Ishikawa (cell line): ENCODE data around the gene KRTAP4-2.
A peak's percentile ranks its signal among the peaks of the same experiment; 100 is the strongest.

Experiments used
- CEBPB ChIP-seq: IDR thresholded peaks from 2 replicates; pipeline ENCODE4 v1.6.1; 2012
- CREB1 ChIP-seq: IDR thresholded peaks from 2 replicates; pipeline ENCODE4 v1.6.1; 2012; ENCODE audit warnings: low read depth
- EGR1 ChIP-seq: IDR thresholded peaks from 2 replicates; pipeline ENCODE4 v1.6.1; 2012
- EP300 ChIP-seq: IDR thresholded peaks from 2 replicates; pipeline ENCODE4 v1.6.1; 2012; ENCODE audit warnings: borderline replicate concordance
- FOXM1 ChIP-seq: IDR thresholded peaks from 2 replicates; pipeline ENCODE4 v1.6.1; 2012; ENCODE audit warnings: low read depth, borderline replicate concordance
- MAX ChIP-seq: IDR thresholded peaks from 2 replicates; pipeline ENCODE4 v1.6.1; 2012
- NFIC ChIP-seq: IDR thresholded peaks from 2 replicates; pipeline ENCODE4 v1.6.1; 2012
- RAD21 ChIP-seq: IDR thresholded peaks from 2 replicates; pipeline ENCODE4 v1.6.1; 2012; ENCODE audit warnings: low read depth
- REST ChIP-seq: IDR thresholded peaks from 2 replicates; pipeline ENCODE4 v1.6.1; 2012; ENCODE audit warnings: low read depth, mild to moderate bottlenecking
- TAF1 ChIP-seq: IDR thresholded peaks from 2 replicates; pipeline ENCODE4 v1.6.1; 2012; ENCODE audit warnings: low read depth, mild to moderate bottlenecking
- TCF12 ChIP-seq: IDR thresholded peaks from 2 replicates; pipeline ENCODE4 v1.6.1; 2012; ENCODE audit warnings: low read depth
- TEAD4 ChIP-seq: IDR thresholded peaks from 2 replicates; pipeline ENCODE4 v1.6.1; 2012
- USF1 ChIP-seq: IDR thresholded peaks from 2 replicates; pipeline ENCODE4 v1.6.1; 2012
- YY1 ChIP-seq: IDR thresholded peaks from 2 replicates; pipeline ENCODE4 v1.6.1; 2012; ENCODE audit warnings: low read depth
- ZBTB7A ChIP-seq: IDR thresholded peaks from 2 replicates; pipeline ENCODE4 v1.6.1; 2012; ENCODE audit warnings: low read depth

Gene KRTAP4-2

GRCh38 chr17:41189837-41190318 lies 11.9 kb upstream of the KRTAP4-2 start, which contains the start of gene KRTAP9-1:
TSS of gene KRTAP9-1 (plus strand) at chr17:41189887. CDS start at chr17:41189887, 0 bp downstream.
- TF ChIP-seq TCF12, result peak; percentile 82

- TF ChIP-seq REST (peak; percentile 64), EGR1 (no peak)
These were observed 8.9 kb upstream of the KRTAP4-2 start for GRCh38 chr17:41186872-41187271.

- TF ChIP-seq YY1 (no peak), TCF12 (no peak), NFIC (no peak), CREB1 (no peak), EP300 (no peak), FOXM1 (no peak), EGR1 (no peak), REST (no peak), TAF1 (no peak), RAD21 (no peak), TEAD4 (no peak), USF1 (no peak), CEBPB (no peak), ZBTB7A (no peak), MAX (no peak)
These were observed 7.0 kb upstream of the KRTAP4-2 start for GRCh38 chr17:41185001-41185400.

GRCh38 chr17:41184480-41184961 lies 6.5 kb upstream of the KRTAP4-2 start, which contains the start of gene KRTAP4-1:
TSS of gene KRTAP4-1 (minus strand) at chr17:41184911. CDS start at chr17:41184854, 57 bp downstream.
- TF ChIP-seq TEAD4 (no peak), MAX (no peak), REST (no peak), TAF1 (no peak), RAD21 (no peak), USF1 (no peak), CEBPB (no peak), EP300 (no peak), NFIC (no peak), CREB1 (no peak), EGR1 (no peak), ZBTB7A (no peak), FOXM1 (no peak), YY1 (no peak), TCF12 (no peak)
